IMR-90 (cell line): ENCODE results near the gene CORO1A.

ENCODE experiments used
- CTCF ChIP-seq: conservative IDR thresholded peaks from 2 replicates; pipeline ENCODE4 v1.5.1; 2012; ENCODE audit warnings: mild to moderate bottlenecking, low read depth, low read length, improper control_type of control experiment
- POLR2A ChIP-seq: IDR thresholded peaks from 2 replicates; pipeline ENCODE4 v1.6.1; 2012; ENCODE audit warnings: mild to moderate bottlenecking, low read depth, low read length
- USF2 ChIP-seq: fragments of 150-350 bp; IDR thresholded peaks from 2 replicates; pipeline ENCODE4 v1.6.1; 2017; ENCODE audit warnings: mild to moderate bottlenecking, antibody characterized with exemption, low read length, low read depth

GRCh38 chr16:30143347-30143702, 40.1 kb upstream of the CORO1A start:
- no peak for TF ChIP-seq CTCF
- no peak for TF ChIP-seq POLR2A
- no peak for TF ChIP-seq USF2
